Measurements from ENCODE around the gene SMCO4.

SMCO4 gene

DNA sequence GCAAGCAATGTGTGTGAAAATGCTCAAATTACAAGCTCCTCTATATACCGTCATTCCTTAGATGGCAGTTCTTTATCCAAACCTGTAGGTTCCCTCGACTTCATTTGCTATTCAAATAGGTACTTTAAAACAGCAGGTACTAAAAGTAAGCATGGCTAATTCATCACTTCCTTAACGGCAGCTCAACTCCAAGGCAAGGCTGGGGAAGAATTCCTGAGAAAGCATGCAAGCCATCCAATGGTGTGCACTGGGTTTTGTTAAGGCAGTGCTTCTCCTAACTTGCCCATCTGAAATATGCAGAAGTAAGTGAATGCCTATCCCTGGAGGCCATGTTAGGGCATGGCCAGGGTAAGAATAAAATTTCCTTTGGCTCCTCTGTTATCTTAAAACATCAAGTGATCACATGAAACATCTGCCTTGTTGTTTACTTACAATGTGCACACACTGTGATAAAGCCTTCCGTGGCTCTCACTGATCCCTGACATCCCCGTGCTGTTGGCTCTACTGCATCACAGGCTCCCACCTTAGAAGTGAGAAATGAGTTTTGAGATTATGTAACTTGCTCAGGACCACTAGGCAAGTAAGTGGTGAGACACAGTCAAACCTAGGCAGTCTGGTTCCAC lies 52.1 kb downstream of the SMCO4 start:
- TF ChIP-seq, protein P1, sequence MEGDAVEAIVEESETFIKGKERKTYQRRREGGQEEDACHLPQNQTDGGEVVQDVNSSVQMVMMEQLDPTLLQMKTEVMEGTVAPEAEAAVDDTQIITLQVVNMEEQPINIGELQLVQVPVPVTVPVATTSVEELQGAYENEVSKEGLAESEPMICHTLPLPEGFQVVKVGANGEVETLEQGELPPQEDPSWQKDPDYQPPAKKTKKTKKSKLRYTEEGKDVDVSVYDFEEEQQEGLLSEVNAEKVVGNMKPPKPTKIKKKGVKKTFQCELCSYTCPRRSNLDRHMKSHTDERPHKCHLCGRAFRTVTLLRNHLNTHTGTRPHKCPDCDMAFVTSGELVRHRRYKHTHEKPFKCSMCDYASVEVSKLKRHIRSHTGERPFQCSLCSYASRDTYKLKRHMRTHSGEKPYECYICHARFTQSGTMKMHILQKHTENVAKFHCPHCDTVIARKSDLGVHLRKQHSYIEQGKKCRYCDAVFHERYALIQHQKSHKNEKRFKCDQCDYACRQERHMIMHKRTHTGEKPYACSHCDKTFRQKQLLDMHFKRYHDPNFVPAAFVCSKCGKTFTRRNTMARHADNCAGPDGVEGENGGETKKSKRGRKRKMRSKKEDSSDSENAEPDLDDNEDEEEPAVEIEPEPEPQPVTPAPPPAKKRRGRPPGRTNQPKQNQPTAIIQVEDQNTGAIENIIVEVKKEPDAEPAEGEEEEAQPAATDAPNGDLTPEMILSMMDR (IDR thresholded peaks at IDR 0.05; ENCODE audit: low read length, missing control alignments), result no peak
- no peak for DNase-seq (ENCODE audit: low read depth)
- no peak overlapping the region for H3K4me3 ChIP-seq (replicated peaks; ENCODE audit: low read depth, low read length)

DNA sequence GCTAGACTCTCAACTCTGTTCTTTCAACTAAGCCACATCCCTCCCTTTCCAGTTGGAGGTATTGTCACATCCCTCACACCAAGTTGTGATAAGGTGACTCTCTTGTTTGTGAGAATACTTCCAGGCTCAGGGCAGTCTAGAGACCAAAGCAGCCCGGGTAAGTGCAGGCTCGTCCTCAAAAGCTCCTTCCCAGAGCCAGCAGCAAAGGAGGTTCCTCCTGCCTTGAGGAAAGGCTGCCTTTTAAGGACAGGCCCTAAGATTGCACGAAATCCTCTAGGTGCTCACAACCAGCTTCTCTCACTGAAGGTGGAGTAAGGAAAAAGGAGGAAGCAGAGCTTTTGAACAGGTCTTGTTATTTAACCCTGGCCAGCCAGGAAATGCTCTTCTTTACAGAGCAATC lies 53.4 kb downstream of the SMCO4 start:
- TF ChIP-seq, protein P1 (IDR thresholded peaks at IDR 0.05; ENCODE audit: low read length, missing control alignments), result no peak
- H3K4me3 ChIP-seq (replicated peaks; ENCODE audit: low read depth, low read length), result no peak overlapping the region

DNA sequence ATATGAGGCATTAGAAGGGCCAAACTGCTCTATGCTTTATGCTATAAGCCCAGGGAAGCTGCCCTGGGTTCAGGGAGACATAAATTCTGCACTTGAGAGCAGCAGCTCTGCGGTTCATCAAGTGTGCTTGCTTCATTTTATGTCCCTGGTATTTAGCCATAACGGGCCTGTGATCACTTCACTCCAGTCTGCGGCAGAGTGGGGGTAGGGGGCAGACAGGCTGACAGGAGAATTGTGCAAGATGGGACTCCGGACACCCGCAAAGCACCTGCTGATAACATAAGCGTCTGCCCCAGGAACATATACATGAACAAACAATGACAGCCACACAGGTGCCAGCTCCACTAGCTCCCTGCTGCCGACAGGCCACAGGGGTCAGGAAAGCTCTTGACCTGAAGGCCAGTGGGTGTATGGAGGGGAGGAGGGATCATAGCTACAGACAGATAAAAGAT lies 56.1 kb downstream of the SMCO4 start:
- DNase-seq (ENCODE audit: low read depth), result no peak
- TF ChIP-seq, protein P1 (IDR thresholded peaks at IDR 0.05; ENCODE audit: low read length, missing control alignments), result no peak
- H3K4me3 ChIP-seq (replicated peaks; ENCODE audit: low read depth, low read length), result no peak overlapping the region

More for the DNA sequence above, 53.4 kb downstream of the SMCO4 start:
- no peak for DNase-seq (ENCODE audit: low read depth)

DNA sequence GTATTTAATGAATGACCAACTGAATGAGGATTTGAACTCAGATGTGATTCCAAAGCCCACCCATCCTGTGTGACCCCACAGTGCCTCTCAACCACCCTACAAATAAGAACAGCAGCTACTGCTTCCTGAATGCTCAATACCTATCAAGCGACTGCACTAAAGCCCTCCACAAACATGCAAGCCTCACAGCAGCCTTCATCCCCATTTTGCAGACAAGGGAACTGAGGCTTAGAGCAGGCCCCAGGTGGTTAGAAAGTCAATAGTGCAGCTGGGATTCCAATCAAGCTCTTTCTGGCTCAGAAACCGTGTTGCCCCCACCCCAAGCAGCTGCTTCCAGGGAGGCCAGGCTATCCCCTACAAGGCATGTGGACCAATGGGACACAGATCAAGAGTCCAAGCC lies 57.2 kb downstream of the SMCO4 start:
- DNase-seq (ENCODE audit: low read depth), result no peak
- TF ChIP-seq, protein P1 (IDR thresholded peaks at IDR 0.05; ENCODE audit: low read length, missing control alignments), result no peak
- H3K4me3 ChIP-seq (replicated peaks; ENCODE audit: low read depth, low read length), result no peak overlapping the region

DNA sequence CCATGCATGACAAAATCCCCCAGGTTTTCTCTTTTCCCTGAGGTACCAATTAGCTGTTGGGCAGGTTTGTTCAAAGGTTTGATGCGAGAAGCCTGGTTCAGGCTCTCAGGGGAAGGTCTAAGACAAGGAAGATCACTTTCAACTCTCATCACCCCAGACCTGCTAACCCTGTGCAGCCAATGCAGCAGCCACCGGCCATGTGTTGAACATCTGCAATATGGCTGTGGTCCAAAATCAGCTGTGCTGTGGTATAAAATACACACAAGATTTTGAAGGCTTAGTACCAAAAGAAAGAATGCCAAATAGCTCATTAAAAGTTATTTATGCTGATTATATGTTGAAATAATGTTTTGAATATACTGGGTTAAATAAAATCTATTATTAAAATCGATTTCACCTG lies 58.5 kb downstream of the SMCO4 start:
- TF ChIP-seq, protein P1 (IDR thresholded peaks at IDR 0.05; ENCODE audit: low read length, missing control alignments), result no peak
- peak; percentile 10 for DNase-seq (ENCODE audit: low read depth)
- H3K4me3 ChIP-seq (replicated peaks; ENCODE audit: low read depth, low read length), result no peak overlapping the region

DNA sequence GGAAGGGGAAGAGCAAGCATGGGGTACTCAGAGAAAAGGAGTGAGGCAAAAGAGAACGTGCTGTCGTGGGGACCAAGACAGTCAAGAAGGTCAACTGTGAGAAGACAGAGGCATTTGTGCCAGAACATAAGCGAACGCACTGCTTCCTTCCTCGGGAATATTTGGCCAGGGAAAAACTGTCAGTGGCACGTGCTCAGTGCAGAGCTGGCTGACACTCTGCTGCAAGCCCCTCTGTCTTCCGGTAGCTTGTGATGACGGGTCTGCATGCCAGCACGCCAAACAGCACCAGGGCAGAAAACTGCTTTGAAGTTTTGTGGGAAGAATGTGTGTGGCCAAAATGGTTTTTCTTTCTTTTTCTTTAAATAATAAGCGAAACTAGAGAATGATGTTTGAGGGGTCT lies 60.6 kb downstream of the SMCO4 start:
- no peak for DNase-seq (ENCODE audit: low read depth)

More for the DNA sequence above, 60.6 kb downstream of the SMCO4 start:
- no peak overlapping the region for H3K4me3 ChIP-seq (replicated peaks; ENCODE audit: low read depth, low read length)
- TF ChIP-seq, protein P1 (IDR thresholded peaks at IDR 0.05; ENCODE audit: low read length, missing control alignments), result no peak
